PC-3 (cell line): ENCODE results near the gene SDK2. TPM values are rescaled to one million over a fixed set of nuclear protein-coding genes. Genes with fewer than 3 reads are reported as not detected.

Experiments used
- ATAC-seq: fragments of 200-7000 bp; cut with Tn5 transposase; 2 replicates; pipeline ENCODE4 v1.9.1; 2020; ENCODE audit warnings: mild to moderate bottlenecking, moderate library complexity
- Bru-seq: library from RNA; stranded (reverse); fragments of 400-500 nt; gene quantifications from one replicate; lab custom pipeline; 2021; lab: Mats Ljungman, UMichigan
- BruChase-seq, 2 experiments: library from RNA; stranded (reverse); fragments of 400-500 nt; gene quantifications; one replicate each; lab custom pipeline; 2021; lab: Mats Ljungman, UMichigan
- BruUV-seq: library from RNA; stranded (reverse); fragments of 400-500 nt; replicated peaks from 2 replicates; lab custom pipeline; 2021; lab: Mats Ljungman, UMichigan
- CTCF ChIA-PET: fragments of 300-600 bp; sonication (Branson Sonifier 250); formaldehyde crosslinking; loops from one replicate; lab custom pipeline; 2022; ENCODE audit warnings: antibody characterized with exemption; lab: Charles Lee
- POLR2A ChIA-PET: fragments of 300-600 bp; sonication (Branson Sonifier 250); formaldehyde crosslinking; loops from one replicate; lab custom pipeline; 2022; ENCODE audit warnings: antibody characterized with exemption; ENCODE audit not compliant: unreplicated experiment; lab: Charles Lee
- DNase-seq: peaks from one replicate; pipeline ENCODE4 v3.0.0-alpha.2; 2015
- H2AFZ ChIP-seq: fragments of 300-600 bp; sonication (generic); 2 replicates; pipeline ENCODE4 v1.6.0; 2016; ENCODE audit warnings: antibody characterized with exemption, low read length
- H3F3A ChIP-seq: fragments of 300-600 bp; sonication (generic); one replicate; pipeline ENCODE4 v1.6.0; 2017; ENCODE audit warnings: antibody characterized with exemption, low read length, control low read depth, mild to moderate bottlenecking; ENCODE audit not compliant: unreplicated experiment
- H3K27ac ChIP-seq: fragments of 300-600 bp; sonication (generic); 2 replicates; pipeline ENCODE4 v1.5.1; 2016; ENCODE audit warnings: mild to moderate bottlenecking, low read length
- H3K27me3 ChIP-seq: fragments of 300-600 bp; sonication (generic); 2 replicates; pipeline ENCODE4 v1.6.1; 2016; ENCODE audit warnings: low read length, mixed read lengths
- H3K36me3 ChIP-seq: fragments of 300-600 bp; sonication (generic); 2 replicates; pipeline ENCODE4 v1.6.1; 2016; ENCODE audit warnings: low read depth, mixed run types, low read length, mixed read lengths
- H3K4me1 ChIP-seq: fragments of 300-600 bp; sonication (generic); 2 replicates; pipeline ENCODE4 v1.5.1; 2016; ENCODE audit warnings: low read length; ENCODE audit not compliant: insufficient read depth
- H3K4me2 ChIP-seq: fragments of 300-600 bp; sonication (generic); 2 replicates; pipeline ENCODE4 v1.6.0; 2016; ENCODE audit warnings: low read length
- H3K4me3 ChIP-seq: fragments of 300-600 bp; sonication (generic); 2 replicates; pipeline ENCODE4 v1.5.1; 2016; ENCODE audit warnings: mild to moderate bottlenecking, low read length, mixed read lengths
- H3K79me2 ChIP-seq: fragments of 300-600 bp; sonication (generic); 2 replicates; pipeline ENCODE4 v1.6.1; 2017; ENCODE audit warnings: low read length, mixed read lengths
- H3K9ac ChIP-seq: fragments of 300-600 bp; sonication (generic); 2 replicates; pipeline ENCODE4 v1.6.0; 2016; ENCODE audit warnings: mild to moderate bottlenecking, low read length
- H3K9me2 ChIP-seq: fragments of 300-600 bp; sonication (generic); replicated peaks from 2 replicates; pipeline ENCODE4 v1.6.1; 2016; ENCODE audit warnings: mixed run types, low read length, mixed read lengths
- H3K9me3 ChIP-seq: fragments of 300-600 bp; sonication (generic); 2 replicates; pipeline ENCODE4 v1.6.1; 2016; ENCODE audit warnings: low read length, mixed read lengths
- H4K20me1 ChIP-seq: fragments of 300-600 bp; sonication (generic); 2 replicates; pipeline ENCODE4 v1.6.1; 2016; ENCODE audit warnings: low read length, mixed read lengths
- CTCF ChIP-seq: fragments of 300-600 bp; sonication (generic); conservative IDR thresholded peaks from 2 replicates; pipeline ENCODE4 v1.5.1; 2017; ENCODE audit warnings: antibody characterized with exemption, low read depth, mild to moderate bottlenecking, low read length
- EZH2 ChIP-seq: fragments of 300-600 bp; sonication (generic); IDR thresholded peaks from one replicate; pipeline ENCODE4 v1.6.1; 2017; ENCODE audit warnings: antibody characterized with exemption, mild to moderate bottlenecking, low read length; ENCODE audit not compliant: unreplicated experiment
- EZH2phosphoT487 ChIP-seq: fragments of 300-600 bp; sonication (generic); IDR thresholded peaks from 2 replicates; pipeline ENCODE4 v1.6.1; 2018; ENCODE audit warnings: mild to moderate bottlenecking, antibody characterized with exemption, low read length, borderline replicate concordance
- intact Hi-C: fragments of 100-400 bp; cut with micrococcal nuclease; formaldehyde crosslinking; loops from 2 replicates; pipeline ENCODE4 v1.9.0; 2023
- long read RNA-seq: library from polyadenylated mRNA; unstranded; transcript quantifications from one replicate; pipeline ENCODE4 v2.0.0, GENCODE V29; 2021; ENCODE audit not compliant: unreplicated experiment
- total RNA-seq: library from RNA; depleted of rRNA; stranded (reverse); fragments of >200 nt; gene quantifications from 2 replicates; pipeline ENCODE4 v1.2.3, GENCODE V29; 2014; rRNA removed

Gene SDK2
- total RNA-seq, result 0.07 TPM in 1 of 2 replicates, not detected in the other
- Bru-seq, nascent RNA, result percentile 0 among the genes with signal in this experiment
- percentile 2 among the genes with signal in this experiment for BruChase-seq, experiment 1, labeled RNA remaining after a 6-hour chase
- percentile 2 among the genes with signal in this experiment for BruChase-seq, experiment 2, labeled RNA remaining after a 2-hour chase
- long read RNA-seq, result 0 reads

- BruUV-seq, result no TSS peak
- Histone ChIP-seq H3K4me2 (peak within 1 kb of the TSS; percentile 68), H3K9ac (no peak within 1 kb of the TSS), H3K27ac (no peak within 1 kb of the TSS), H3K9me3 (no peaks in the 10 kb centered on the region), H3K9me2 (no peaks in the 10 kb centered on the region), H2AFZ (no peak within 1 kb of the TSS), H4K20me1 (no peaks in the 10 kb centered on the region), H3F3A (no peaks in the 10 kb centered on the region), H3K4me1 (no peaks in the 10 kb centered on the region), H3K27me3 (peaks cover 96% of the 10 kb centered on the region), H3K79me2 (no peaks in the 10 kb centered on the region), H3K36me3 (no peaks in the 10 kb centered on the region), H3K4me3 (no peak within 1 kb of the TSS)
- no peak for ATAC-seq
- intact Hi-C loops, result no loop called here
- CTCF ChIA-PET, result no interaction called here
- no peak for DNase-seq
- POLR2A ChIA-PET, result no interaction called here
- TF ChIP-seq CTCF (no peak), EZH2phosphoT487 (peak; percentile 71; the same call in 1 of the 2 replicates), EZH2 (peak; percentile 99)
These were observed at the start of gene SDK2 for GRCh38 chr17:73644145-73645049. Gene SDK2, minus strand, starts transcription at chr17:73644445. Its CDS starts 357 bp downstream, at chr17:73644088.

GRCh38 chr17:73693071-73693470 is 48.8 kb upstream of the SDK2 start:
- BruUV-seq, result no TSS peak
- POLR2A ChIA-PET, result no interaction called here

More at GRCh38 chr17:73693071-73693470, 48.8 kb upstream of the SDK2 start:
- Histone ChIP-seq H3K9ac (no peak overlapping the region), H3K4me3 (no peak overlapping the region), H3K9me3 (no peaks in the 10 kb centered on the region), H3K79me2 (no peaks in the 10 kb centered on the region), H3F3A (no peaks in the 10 kb centered on the region), H3K4me2 (no peak overlapping the region), H3K4me1 (no peaks in the 10 kb centered on the region), H4K20me1 (no peaks in the 10 kb centered on the region), H3K36me3 (no peaks in the 10 kb centered on the region), H2AFZ (no peak overlapping the region), H3K9me2 (no peaks in the 10 kb centered on the region), H3K27ac (no peak overlapping the region), H3K27me3 (peaks cover 52% of the 10 kb centered on the region)
- CTCF ChIA-PET, result no interaction called here
- TF ChIP-seq CTCF (no peak), EZH2phosphoT487 (no peak), EZH2 (no peak)
- DNase-seq, result no peak
- intact Hi-C loops, result no loop called here
- ATAC-seq, result no peak
